Keratinocyte (primary cell): ENCODE data around the gene SPOP.

Experiments
- EZH2 ChIP-seq: IDR thresholded peaks from one replicate; pipeline ENCODE4 v1.6.1; 2012; ENCODE audit warnings: inconsistent platforms, mild to moderate bottlenecking, low read length, moderate library complexity
- TF ChIP-seq, protein P1 (sequence below), 3 experiments: IDR thresholded peaks in 1 of 3; conservative IDR thresholded peaks in 1 of 3; optimal IDR thresholded peaks in 1 of 3; 2 replicates in 2 of 3; 3 replicates in 1 of 3; pipeline versions ENCODE3 to v1.5.1; 2011; ENCODE audit warnings: low read length in 3 of 3, mild to moderate bottlenecking in 3 of 3, moderate library complexity in 2 of 3, control low read depth in 1 of 3, inconsistent platforms in 1 of 3; ENCODE audit not compliant: insufficient read depth in 2 of 3; ENCODE audit errors: extremely low read depth in 1 of 3

GRCh38 chr17:49687878-49688491 lies 10.1 kb upstream of the SPOP start:
- TF ChIP-seq, protein P1, sequence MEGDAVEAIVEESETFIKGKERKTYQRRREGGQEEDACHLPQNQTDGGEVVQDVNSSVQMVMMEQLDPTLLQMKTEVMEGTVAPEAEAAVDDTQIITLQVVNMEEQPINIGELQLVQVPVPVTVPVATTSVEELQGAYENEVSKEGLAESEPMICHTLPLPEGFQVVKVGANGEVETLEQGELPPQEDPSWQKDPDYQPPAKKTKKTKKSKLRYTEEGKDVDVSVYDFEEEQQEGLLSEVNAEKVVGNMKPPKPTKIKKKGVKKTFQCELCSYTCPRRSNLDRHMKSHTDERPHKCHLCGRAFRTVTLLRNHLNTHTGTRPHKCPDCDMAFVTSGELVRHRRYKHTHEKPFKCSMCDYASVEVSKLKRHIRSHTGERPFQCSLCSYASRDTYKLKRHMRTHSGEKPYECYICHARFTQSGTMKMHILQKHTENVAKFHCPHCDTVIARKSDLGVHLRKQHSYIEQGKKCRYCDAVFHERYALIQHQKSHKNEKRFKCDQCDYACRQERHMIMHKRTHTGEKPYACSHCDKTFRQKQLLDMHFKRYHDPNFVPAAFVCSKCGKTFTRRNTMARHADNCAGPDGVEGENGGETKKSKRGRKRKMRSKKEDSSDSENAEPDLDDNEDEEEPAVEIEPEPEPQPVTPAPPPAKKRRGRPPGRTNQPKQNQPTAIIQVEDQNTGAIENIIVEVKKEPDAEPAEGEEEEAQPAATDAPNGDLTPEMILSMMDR (optimal IDR thresholded peaks at IDR 0.05 in 1 of 3, IDR thresholded peaks at IDR 0.05 in 1 of 3, conservative IDR thresholded peaks at IDR 0.05 in 1 of 3; ENCODE audit: extremely low read depth in 1 of 3, insufficient read depth in 2 of 3, low read length in 3 of 3), result no peak
- TF ChIP-seq EZH2, result no peak
